Stimulated activated naive CD8-positive, alpha-beta T cell treated with anti-CD3 and anti-CD28 coated beads, Interleukin-15, Interleukin-2, amounts not matched to agents 100 U/mL and 50 U/mL, for 24 hours (primary cell): ENCODE data around the gene MAZ.
A peak's percentile ranks its signal among the peaks of the same experiment; 100 is the strongest.
"Not testable (repeated sequence)": the region's sequence is repeated elsewhere in the genome, so short reads cannot be mapped to it uniquely, and the experiment has no call there.

ENCODE experiments used
- ATAC-seq: fragments of 150-1000 bp; cut with Tn5 transposase; one replicate; pipeline ENCODE4 v1.10.0; 2021
- DNase-seq: peaks from one replicate; pipeline ENCODE4 v3.0.0; 2021

MAZ gene

GRCh38 chr16:29806099-29806579 is at the start of gene MAZ:
TSS of gene MAZ (plus strand) at chr16:29806529. CDS start at chr16:29806702, 173 bp downstream.
- ATAC-seq: peak; percentile 0
- DNase-seq: peak; percentile 82

- ATAC-seq (no peak), DNase-seq (no peak)
These were observed 49.7 kb upstream of the MAZ start for GRCh38 chr16:29756654-29757053.

GRCh38 chr16:29757086-29757485 is 49.2 kb upstream of the MAZ start:
- not testable (repeated sequence) for ATAC-seq, DNase-seq

- ATAC-seq (no peak), DNase-seq (no peak)
These were observed 48.3 kb upstream of the MAZ start for GRCh38 chr16:29757950-29758466.

- no peak for DNase-seq
- ATAC-seq: no peak
These were observed 45.6 kb upstream of the MAZ start for GRCh38 chr16:29760567-29761279.

- DNase-seq, ATAC-seq: not testable (repeated sequence)
These were observed 45.1 kb upstream of the MAZ start for GRCh38 chr16:29761280-29761651.

GRCh38 chr16:29761882-29762281 is 44.4 kb upstream of the MAZ start:
- DNase-seq (no peak), ATAC-seq (no peak)

GRCh38 chr16:29763326-29763725 is 43.0 kb upstream of the MAZ start:
- ATAC-seq (no peak), DNase-seq (no peak)

GRCh38 chr16:29765167-29766032 is 40.9 kb upstream of the MAZ start:
- DNase-seq (no peak), ATAC-seq (no peak)

GRCh38 chr16:29766571-29766970 is 39.8 kb upstream of the MAZ start:
- ATAC-seq: no peak

GRCh38 chr16:29767062-29767461 is 39.3 kb upstream of the MAZ start:
- ATAC-seq (no peak), DNase-seq (no peak)

More at GRCh38 chr16:29766571-29766970, 39.8 kb upstream of the MAZ start:
- DNase-seq: no peak

- no peak for ATAC-seq
- no peak for DNase-seq
These were observed 36.8 kb upstream of the MAZ start for GRCh38 chr16:29769507-29769906.

- ATAC-seq (no peak), DNase-seq (no peak)
These were observed 35.9 kb upstream of the MAZ start for GRCh38 chr16:29770250-29770929.

- ATAC-seq, DNase-seq: not testable (repeated sequence)
These were observed 34.0 kb upstream of the MAZ start for GRCh38 chr16:29772330-29772729.

- DNase-seq: no peak
- no peak for ATAC-seq
These were observed 31.6 kb upstream of the MAZ start for GRCh38 chr16:29774730-29775129.

- no peak for DNase-seq
- ATAC-seq: no peak
These were observed 30.5 kb upstream of the MAZ start for GRCh38 chr16:29775742-29776408.

- DNase-seq: no peak
- no peak for ATAC-seq
These were observed 28.6 kb upstream of the MAZ start, which contains the start of gene ZG16 for GRCh38 chr16:29777576-29778350. TSS of gene ZG16 (plus strand) at chr16:29778256. CDS start at chr16:29779267, 1,011 bp downstream.

- ATAC-seq: no peak
- DNase-seq: no peak
These were observed 26.9 kb upstream of the MAZ start for GRCh38 chr16:29779474-29779873.

- not testable (repeated sequence) for ATAC-seq, DNase-seq
These were observed 23.0 kb upstream of the MAZ start for GRCh38 chr16:29783094-29783953.

- ATAC-seq: peak; percentile 89
These were observed 22.2 kb upstream of the MAZ start for GRCh38 chr16:29784157-29784556.

More at GRCh38 chr16:29784157-29784556, 22.2 kb upstream of the MAZ start:
- no peak for DNase-seq
